Activated CD8-positive, alpha-beta T cell treated with anti-CD3 and anti-CD28 coated beads for 36 hours (primary cell): ENCODE data around the gene SERF2. TPM values are rescaled to one million over a fixed set of nuclear protein-coding genes. Genes with fewer than 3 reads are reported as not detected.

ENCODE experiments used
- ATAC-seq: fragments of 200-7000 bp; cut with Tn5 transposase; one replicate; pipeline ENCODE4 v1.10.0; 2021; ENCODE audit warnings: mild to moderate bottlenecking, moderate library complexity
- CTCF ChIA-PET: fragments of 350-600 bp; sonication (Branson Sonifier 250); formaldehyde crosslinking; loops from one replicate; lab custom pipeline; 2021; ENCODE audit warnings: antibody characterized with exemption; lab: Charles Lee
- POLR2A ChIA-PET: fragments of 350-600 bp; sonication (Branson Sonifier 250); formaldehyde crosslinking; loops from one replicate; lab custom pipeline; 2021; ENCODE audit warnings: antibody characterized with exemption; lab: Charles Lee
- DNase-seq: peaks from one replicate; pipeline ENCODE4 v3.0.0-alpha.2; 2020
- H3K27ac Mint-ChIP-seq: one replicate; pipeline ENCODE4 v1.8.0; 2021; ENCODE audit warnings: mild to moderate bottlenecking, mixed read lengths
- H3K27me3 Mint-ChIP-seq: one replicate; pipeline ENCODE4 v1.8.0; 2021; ENCODE audit warnings: mixed read lengths
- H3K36me3 Mint-ChIP-seq: one replicate; pipeline ENCODE4 v1.8.0; 2021; ENCODE audit warnings: low read depth, mixed read lengths
- H3K4me1 Mint-ChIP-seq: one replicate; pipeline ENCODE4 v1.8.0; 2021; ENCODE audit warnings: low read depth, mixed read lengths
- H3K4me3 Mint-ChIP-seq: one replicate; pipeline ENCODE4 v1.8.0; 2021; ENCODE audit warnings: mild to moderate bottlenecking, moderate library complexity, mixed read lengths
- H3K9me3 Mint-ChIP-seq: one replicate; pipeline ENCODE4 v1.8.0; 2021; ENCODE audit warnings: mixed read lengths
- CTCF ChIP-seq: fragments of 200-600 bp; IDR thresholded peaks from one replicate; pipeline ENCODE4 v1.8.0; 2022; ENCODE audit warnings: antibody characterized with exemption, mild to moderate bottlenecking
- intact Hi-C: fragments of 100-400 bp; cut with micrococcal nuclease; formaldehyde crosslinking; loops from one replicate; pipeline ENCODE4 v1.10.0; 2022
- microRNA-seq: library from miRNA; unstranded; fragments of <30 nt; microRNA quantifications from one replicate; pipeline ENCODE4 v1.2.0, GENCODE V29; 2022; ENCODE audit warnings: borderline microRNAs expressed, borderline replicate concordance
- total RNA-seq, 2 experiments: library from RNA; stranded (reverse); gene quantifications; one replicate each; pipeline ENCODE4 v1.2.3, GENCODE V29; 2021

Gene SERF2
- total RNA-seq, 2 experiments from 2014 or later: 775 to 810 TPM

GRCh38 chr15:43845421-43845820 lies 53.3 kb downstream of the SERF2 start:
- no peak overlapping the region for H3K27ac Mint-ChIP-seq
- H3K9me3 Mint-ChIP-seq: no peaks in the 10 kb centered on the region
- H3K4me1 Mint-ChIP-seq: no peaks in the 10 kb centered on the region
- TF ChIP-seq CTCF: no peak
- H3K27me3 Mint-ChIP-seq: no peaks in the 10 kb centered on the region
- H3K4me3 Mint-ChIP-seq: no peak overlapping the region
- no peak for ATAC-seq
- DNase-seq: no peak
- POLR2A ChIA-PET: no interaction called here
- intact Hi-C loops: no loop called here
- CTCF ChIA-PET: no interaction called here
- H3K36me3 Mint-ChIP-seq: peaks cover 53% of the 10 kb centered on the region

Small RNA genes within 50 kb of the gene (microRNA-seq; reads per million reads assigned to microRNA genes)
- not detected for gene MIR1282

Other genes with a start within 250 kb of the SERF2 start
- 10 to 100 TPM; 48.5 to 55.9 TPM for gene PPIP5K1, start 202.1 kb upstream of the SERF2 start, total RNA-seq
- gene CKMT1B, start 198.3 kb upstream of the SERF2 start, total RNA-seq: under 1 TPM; 0.18 to 0.41 TPM
- gene STRC, start 173.5 kb upstream of the SERF2 start, total RNA-seq: under 1 TPM; 0.36 to 0.72 TPM
- gene CATSPER2, start 143.5 kb upstream of the SERF2 start, total RNA-seq: 1 to 10 TPM; 6.6 to 9.0 TPM
- gene CKMT1A, start 98.5 kb upstream of the SERF2 start, total RNA-seq: under 1 TPM; 0.32 to 0.38 TPM
- gene PDIA3, start 45.9 kb upstream of the SERF2 start, total RNA-seq: 100 to 1,000 TPM; 213 to 241 TPM
- 1 to 10 TPM; 2.3 to 2.4 TPM for gene ELL3, start 15.4 kb upstream of the SERF2 start, total RNA-seq
- under 1 TPM in 1 of 2 experiments, not detected in 1; 0.09 TPM for gene SERINC4, start 7.9 kb downstream of the SERF2 start, total RNA-seq
- gene HYPK, start 8.3 kb downstream of the SERF2 start, total RNA-seq: 10 to 100 TPM; 15.5 to 16.1 TPM
- gene MFAP1, start 32.4 kb downstream of the SERF2 start, total RNA-seq: 10 to 100 TPM; 39.8 to 43.1 TPM
- 10 to 100 TPM; 69.9 to 79.3 TPM for gene WDR76, start 34.7 kb downstream of the SERF2 start, total RNA-seq